K562 (cell line): ENCODE data around the gene ZBTB24. TPM values are rescaled to one million over a fixed set of nuclear protein-coding genes. Genes with fewer than 3 reads are reported as not detected.

ENCODE experiments used
- BCL6 ChIP-seq: fragments of 250-450 bp; sonication (Bioruptor Pico); IDR thresholded peaks from 2 replicates; pipeline ENCODE4 v1.4.0; 2020
- C11orf30 ChIP-seq: fragments of 450-650 bp; IDR thresholded peaks from 2 replicates; pipeline ENCODE4 v1.6.1; 2016; ENCODE audit warnings: low read depth, mild to moderate bottlenecking
- ETV1 ChIP-seq: fragments of 450-650 bp; conservative IDR thresholded peaks from 2 replicates; pipeline ENCODE4 v1.6.1; 2016; ENCODE audit warnings: missing genetic modification characterization, control low read depth, low read depth, missing compliant biosample characterization
- GABPB1 ChIP-seq: sonication (generic); formaldehyde crosslinking; IDR thresholded peaks from 2 replicates; pipeline ENCODE4 v1.8.0; 2022; ENCODE audit warnings: mild to moderate bottlenecking, missing genetic modification reagents
- HCFC1 ChIP-seq: IDR thresholded peaks from 2 replicates; pipeline ENCODE4 v1.6.1; 2012; ENCODE audit warnings: low read depth, low read length, improper control_type of control experiment
- KDM5B ChIP-seq: fragments of 200-600 bp; sonication (generic); IDR thresholded peaks from 2 replicates; pipeline ENCODE4 v1.6.1; 2012; ENCODE audit warnings: low read depth, mild to moderate bottlenecking, moderate library complexity, low read length, control low read depth, inconsistent platforms; ENCODE audit not compliant: insufficient replicate concordance
- L3MBTL2 ChIP-seq: fragments of 450-650 bp; IDR thresholded peaks from 2 replicates; pipeline ENCODE4 v1.6.1; 2016; ENCODE audit warnings: mild to moderate bottlenecking, moderate library complexity
- MAFK ChIP-seq: IDR thresholded peaks from 2 replicates; pipeline ENCODE4 v1.6.1; 2011; ENCODE audit warnings: low read length, improper control_type of control experiment
- MECOM ChIP-seq: fragments of 250-450 bp; sonication (Bioruptor Pico); IDR thresholded peaks from 2 replicates; pipeline ENCODE4 v1.8.0; 2022; ENCODE audit warnings: inconsistent platforms
- MYC ChIP-seq, 2 experiments: fragments of 250-450 bp in 1 of 2; sonication (Bioruptor Pico) in 1 of 2; IDR thresholded peaks; 2 replicates each; pipeline versions ENCODE4 v1.5.1 to v1.6.1; 2012 to 2021; ENCODE audit warnings: low read depth in 2 of 2, borderline replicate concordance in 1 of 2, improper control_type of control experiment in 1 of 2, low read length in 1 of 2, mild to moderate bottlenecking in 1 of 2, moderate library complexity in 1 of 2
- NFRKB ChIP-seq: fragments of 450-650 bp; IDR thresholded peaks from 2 replicates; pipeline ENCODE4 v1.6.1; 2016; ENCODE audit warnings: low read depth
- NR2C1 ChIP-seq, 2 experiments: fragments of 450-650 bp; IDR thresholded peaks; 2 replicates each; pipeline ENCODE4 v1.6.1; 2017; ENCODE audit warnings: mild to moderate bottlenecking in 2 of 2, antibody characterized with exemption in 1 of 2, inconsistent platforms in 1 of 2, missing compliant biosample characterization in 1 of 2, missing genetic modification characterization in 1 of 2
- STAG1 ChIP-seq: sonication (generic); formaldehyde crosslinking; IDR thresholded peaks from 2 replicates; pipeline ENCODE4 v1.5.0; 2020; ENCODE audit warnings: missing genetic modification reagents, borderline replicate concordance
- WHSC1 ChIP-seq: IDR thresholded peaks from one replicate; pipeline ENCODE4 v1.6.1; 2012; ENCODE audit warnings: low read length, control low read depth, inconsistent platforms
- ZKSCAN3 ChIP-seq: fragments of 250-450 bp; sonication (Bioruptor Pico); IDR thresholded peaks from 2 replicates; pipeline ENCODE4 v1.4.0; 2020
- ZNF436 ChIP-seq: fragments of 250-450, 450-650 bp; sonication (Bioruptor Pico); formaldehyde crosslinking; IDR thresholded peaks from 2 replicates; pipeline ENCODE4 v1.7.0; 2020; ENCODE audit warnings: mild to moderate bottlenecking
- ZNF717 ChIP-seq: fragments of 250-450 bp; sonication (Bioruptor Pico); IDR thresholded peaks from 2 replicates; pipeline ENCODE4 v1.5.0; 2021
- ZNF75A ChIP-seq: fragments of 450-650 bp; formaldehyde crosslinking; IDR thresholded peaks from 2 replicates; pipeline ENCODE4 v1.4.0; 2020; ENCODE audit warnings: mild to moderate bottlenecking
- polyA plus RNA-seq, 8 experiments: library from polyadenylated mRNA; depleted of rRNA in 4 of 8; stranded (reverse) in 5 of 8; unstranded in 3 of 8; fragments of >200 nt; fragmentation: Nextera tagmentation in 2 of 8; fragmentation: Illumina TruSeq in 1 of 8; extraction: Ambion mirVana in 2 of 8; extraction: Trizol in 1 of 8; gene quantifications; 2 replicates each; pipeline versions ENCODE4 v1.2.1 to v1.2.3, GENCODE V29; 2011 to 2014; ENCODE audit warnings: inconsistent platforms in 1 of 8, missing spikeins in 1 of 8
- total RNA-seq, 7 experiments: library from RNA; depleted of rRNA in 6 of 7; stranded (reverse); fragments of >200 nt in 6 of 7; fragmentation: Illumina TruSeq in 2 of 7; extraction: Trizol in 2 of 7; gene quantifications; 2 replicates each; pipeline versions ENCODE4 v1.2.1 to v1.2.3, GENCODE V29; 2011 to 2021; ENCODE audit warnings: low replicate concordance in 1 of 7
- TF ChIP-seq, protein P1 (sequence below): fragments of 450-650 bp; IDR thresholded peaks from 2 replicates; pipeline ENCODE4 v1.6.1; 2016; ENCODE audit warnings: mild to moderate bottlenecking
- TF ChIP-seq, protein P2 (sequence below): sonication (generic); formaldehyde crosslinking; IDR thresholded peaks from 2 replicates; pipeline ENCODE4 v1.8.0; 2022; ENCODE audit warnings: missing genetic modification reagents, mild to moderate bottlenecking, borderline replicate concordance
- TF ChIP-seq, protein P3 (sequence below), 2 experiments: fragments of 450-650 bp; conservative IDR thresholded peaks; 2 replicates each; pipeline ENCODE4 v1.6.1; 2017; ENCODE audit warnings: mild to moderate bottlenecking in 2 of 2, moderate library complexity in 2 of 2

Gene ZBTB24
- total and polyA plus RNA-seq, 9 of the 15 experiments (the other 6 are each of a cell fraction or from before 2014, with no cell fraction given), result 2.0 to 16.7 (median 8.3) TPM

DNA sequence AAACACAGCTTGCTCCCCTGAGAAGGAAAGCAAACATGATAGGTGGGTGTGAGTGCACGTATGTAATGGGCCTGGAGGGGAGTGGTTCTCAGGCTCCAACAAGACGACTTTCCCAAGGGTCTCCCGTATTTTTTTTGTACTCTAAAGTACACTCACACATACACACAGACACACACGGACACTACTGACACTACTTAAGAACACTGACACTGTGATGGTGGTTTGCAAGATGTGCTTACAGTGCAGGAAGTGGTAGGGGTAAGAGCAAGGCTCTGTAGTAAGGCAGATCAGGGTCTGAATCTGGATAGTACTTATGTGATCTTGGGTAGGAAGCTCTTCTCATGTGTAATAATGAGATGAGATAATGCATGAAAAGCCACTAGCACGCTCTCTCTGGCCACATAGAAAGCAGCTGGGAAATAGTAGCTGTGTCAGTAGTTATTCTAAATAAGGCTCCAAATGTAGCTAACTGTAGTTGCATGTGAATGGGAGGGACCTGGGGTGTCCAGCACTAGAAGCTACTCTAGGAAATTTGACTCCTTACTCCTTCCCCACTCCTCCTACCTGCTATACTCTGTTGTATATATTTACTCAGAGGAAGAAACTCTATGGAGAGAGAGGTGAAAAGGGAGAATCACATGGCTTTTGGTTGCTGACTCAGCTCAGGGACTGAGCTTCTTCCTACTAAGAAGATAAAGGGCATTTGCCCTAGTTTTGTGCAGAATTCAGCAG is 8.4 kb upstream of the ZBTB24 start (continued):
- TF ChIP-seq, protein P1, sequence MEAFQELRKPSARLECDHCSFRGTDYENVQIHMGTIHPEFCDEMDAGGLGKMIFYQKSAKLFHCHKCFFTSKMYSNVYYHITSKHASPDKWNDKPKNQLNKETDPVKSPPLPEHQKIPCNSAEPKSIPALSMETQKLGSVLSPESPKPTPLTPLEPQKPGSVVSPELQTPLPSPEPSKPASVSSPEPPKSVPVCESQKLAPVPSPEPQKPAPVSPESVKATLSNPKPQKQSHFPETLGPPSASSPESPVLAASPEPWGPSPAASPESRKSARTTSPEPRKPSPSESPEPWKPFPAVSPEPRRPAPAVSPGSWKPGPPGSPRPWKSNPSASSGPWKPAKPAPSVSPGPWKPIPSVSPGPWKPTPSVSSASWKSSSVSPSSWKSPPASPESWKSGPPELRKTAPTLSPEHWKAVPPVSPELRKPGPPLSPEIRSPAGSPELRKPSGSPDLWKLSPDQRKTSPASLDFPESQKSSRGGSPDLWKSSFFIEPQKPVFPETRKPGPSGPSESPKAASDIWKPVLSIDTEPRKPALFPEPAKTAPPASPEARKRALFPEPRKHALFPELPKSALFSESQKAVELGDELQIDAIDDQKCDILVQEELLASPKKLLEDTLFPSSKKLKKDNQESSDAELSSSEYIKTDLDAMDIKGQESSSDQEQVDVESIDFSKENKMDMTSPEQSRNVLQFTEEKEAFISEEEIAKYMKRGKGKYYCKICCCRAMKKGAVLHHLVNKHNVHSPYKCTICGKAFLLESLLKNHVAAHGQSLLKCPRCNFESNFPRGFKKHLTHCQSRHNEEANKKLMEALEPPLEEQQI, result no peak
- TF ChIP-seq BCL6 (CRISPR knock-in tag), result no peak
- no peak for TF ChIP-seq STAG1 (CRISPR knock-in tag)
- no peak for TF ChIP-seq NFRKB
- TF ChIP-seq NR2C1 (IDR thresholded peaks at IDR 0.05), result no peak
- TF ChIP-seq NR2C1 (tag; IDR thresholded peaks at IDR 0.05), result no peak
- peak; percentile 39; the same call in 1 of the 2 replicates for TF ChIP-seq L3MBTL2
- no peak for TF ChIP-seq ZNF436 (CRISPR knock-in tag)
- 0 out of 2 replicates have a peak, but pooled peaks have one; percentile 38 for TF ChIP-seq MYC (IDR thresholded peaks at IDR 0.05; ENCODE audit: low read depth, low read length)
- TF ChIP-seq MYC (CRISPR knock-in tag; IDR thresholded peaks at IDR 0.05; ENCODE audit: borderline replicate concordance, low read depth), result no peak
- TF ChIP-seq, protein P2, sequence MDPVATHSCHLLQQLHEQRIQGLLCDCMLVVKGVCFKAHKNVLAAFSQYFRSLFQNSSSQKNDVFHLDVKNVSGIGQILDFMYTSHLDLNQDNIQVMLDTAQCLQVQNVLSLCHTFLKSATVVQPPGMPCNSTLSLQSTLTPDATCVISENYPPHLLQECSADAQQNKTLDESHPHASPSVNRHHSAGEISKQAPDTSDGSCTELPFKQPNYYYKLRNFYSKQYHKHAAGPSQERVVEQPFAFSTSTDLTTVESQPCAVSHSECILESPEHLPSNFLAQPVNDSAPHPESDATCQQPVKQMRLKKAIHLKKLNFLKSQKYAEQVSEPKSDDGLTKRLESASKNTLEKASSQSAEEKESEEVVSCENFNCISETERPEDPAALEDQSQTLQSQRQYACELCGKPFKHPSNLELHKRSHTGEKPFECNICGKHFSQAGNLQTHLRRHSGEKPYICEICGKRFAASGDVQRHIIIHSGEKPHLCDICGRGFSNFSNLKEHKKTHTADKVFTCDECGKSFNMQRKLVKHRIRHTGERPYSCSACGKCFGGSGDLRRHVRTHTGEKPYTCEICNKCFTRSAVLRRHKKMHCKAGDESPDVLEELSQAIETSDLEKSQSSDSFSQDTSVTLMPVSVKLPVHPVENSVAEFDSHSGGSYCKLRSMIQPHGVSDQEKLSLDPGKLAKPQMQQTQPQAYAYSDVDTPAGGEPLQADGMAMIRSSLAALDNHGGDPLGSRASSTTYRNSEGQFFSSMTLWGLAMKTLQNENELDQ, result no peak
- no peak for TF ChIP-seq MECOM (CRISPR knock-in tag)
- TF ChIP-seq C11orf30, result peak; percentile 89
- TF ChIP-seq ZKSCAN3, result no peak
- TF ChIP-seq, protein P3, sequence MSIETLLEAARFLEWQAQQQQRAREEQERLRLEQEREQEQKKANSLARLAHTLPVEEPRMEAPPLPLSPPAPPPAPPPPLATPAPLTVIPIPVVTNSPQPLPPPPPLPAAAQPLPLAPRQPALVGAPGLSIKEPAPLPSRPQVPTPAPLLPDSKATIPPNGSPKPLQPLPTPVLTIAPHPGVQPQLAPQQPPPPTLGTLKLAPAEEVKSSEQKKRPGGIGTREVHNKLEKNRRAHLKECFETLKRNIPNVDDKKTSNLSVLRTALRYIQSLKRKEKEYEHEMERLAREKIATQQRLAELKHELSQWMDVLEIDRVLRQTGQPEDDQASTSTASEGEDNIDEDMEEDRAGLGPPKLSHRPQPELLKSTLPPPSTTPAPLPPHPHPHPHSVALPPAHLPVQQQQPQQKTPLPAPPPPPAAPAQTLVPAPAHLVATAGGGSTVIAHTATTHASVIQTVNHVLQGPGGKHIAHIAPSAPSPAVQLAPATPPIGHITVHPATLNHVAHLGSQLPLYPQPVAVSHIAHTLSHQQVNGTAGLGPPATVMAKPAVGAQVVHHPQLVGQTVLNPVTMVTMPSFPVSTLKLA (conservative IDR thresholded peaks at IDR 0.05), result 0 out of 4 replicates have a peak, but pooled peaks of 1 of the 2 experiments have one; percentile 29
- no peak for TF ChIP-seq ZNF717 (CRISPR knock-in tag)
- TF ChIP-seq MAFK, result peak; percentile 79
- no peak for TF ChIP-seq ZNF75A
- TF ChIP-seq ETV1, result 0 out of 2 replicates have a peak, but pooled peaks have one; percentile 12
- TF ChIP-seq HCFC1, result no peak
- TF ChIP-seq KDM5B, result no peak
- TF ChIP-seq GABPB1 (CRISPR knock-in tag), result no peak
- no peak for TF ChIP-seq WHSC1
